SU-DHL-6 (cell line): ENCODE data around the gene RASL11B.

Experiments used
- H2AFZ ChIP-seq: fragments of 200-600 bp; sonication (generic); 2 replicates; pipeline ENCODE4 v1.6.1; 2014; ENCODE audit warnings: low read depth, mild to moderate bottlenecking, moderate library complexity, mixed read lengths, antibody characterized with exemption, low read length; ENCODE audit not compliant: severe bottlenecking
- H3F3A ChIP-seq: fragments of 200-600 bp; shearing (Covaris generic); 2 replicates; pipeline ENCODE4 v1.6.0; 2016; ENCODE audit warnings: antibody characterized with exemption, mild to moderate bottlenecking; ENCODE audit not compliant: insufficient read depth
- H3K27ac ChIP-seq: fragments of 200-600 bp; sonication (generic); 2 replicates; pipeline ENCODE4 v1.5.1; 2016; ENCODE audit warnings: low read depth, mild to moderate bottlenecking, low read length, moderate library complexity, mixed read lengths
- H3K27me3 ChIP-seq: fragments of 200-600 bp; sonication (generic), shearing (Covaris generic); 2 replicates; pipeline ENCODE4 v1.6.0; 2014; ENCODE audit warnings: mild to moderate bottlenecking, low read length
- H3K36me3 ChIP-seq: fragments of 200-600 bp; sonication (generic); 2 replicates; pipeline ENCODE4 v1.6.1; 2014; ENCODE audit warnings: mild to moderate bottlenecking, low read length, mixed read lengths
- H3K4me2 ChIP-seq: fragments of 300-600, 200-600 bp; shearing (Covaris generic), sonication (generic); 2 replicates; pipeline ENCODE4 v1.6.0; 2014; ENCODE audit warnings: low read length, low read depth, mild to moderate bottlenecking; ENCODE audit not compliant: poor library complexity, severe bottlenecking
- H3K4me3 ChIP-seq: fragments of 200-600 bp; sonication (generic); 2 replicates; pipeline ENCODE4 v1.5.1; 2014; ENCODE audit warnings: antibody characterized with exemption, low read length, mild to moderate bottlenecking, mixed read lengths; ENCODE audit not compliant: insufficient read depth, poor library complexity, severe bottlenecking
- H3K79me2 ChIP-seq: fragments of 200-600 bp; sonication (generic); 2 replicates; pipeline ENCODE4 v1.6.1; 2014; ENCODE audit warnings: mild to moderate bottlenecking, low read length, moderate library complexity; ENCODE audit not compliant: insufficient read depth
- H3K9ac ChIP-seq: fragments of 200-600 bp; sonication (generic); 2 replicates; pipeline ENCODE4 v1.7.0; 2014; ENCODE audit warnings: mild to moderate bottlenecking, low read length
- H3K9me2 ChIP-seq: fragments of 200-600 bp; sonication (generic); replicated peaks from 2 replicates; pipeline ENCODE4 v1.6.1; 2014; ENCODE audit warnings: low read length; ENCODE audit not compliant: insufficient read depth
- H3K9me3 ChIP-seq: fragments of 200-600 bp; sonication (generic); 2 replicates; pipeline ENCODE4 v1.6.1; 2014; ENCODE audit warnings: low read length, mixed read lengths; ENCODE audit not compliant: insufficient read depth
- H4K20me1 ChIP-seq: fragments of 200-600 bp; sonication (generic); 2 replicates; pipeline ENCODE4 v1.6.1; 2014; ENCODE audit warnings: low read depth, mild to moderate bottlenecking, antibody characterized with exemption, low read length, moderate library complexity, mixed read lengths
- CTCF ChIP-seq: fragments of 200-600 bp; sonication (generic); IDR thresholded peaks from one replicate; pipeline ENCODE4 v1.5.1; 2017; ENCODE audit warnings: antibody characterized with exemption, mild to moderate bottlenecking, low read length, moderate library complexity; ENCODE audit not compliant: insufficient read depth, poor library complexity, severe bottlenecking
- EZH2phosphoT487 ChIP-seq: fragments of 200-600 bp; sonication (generic), shearing (Covaris generic); conservative IDR thresholded peaks from 2 replicates; pipeline ENCODE4 v1.6.1; 2018; ENCODE audit warnings: mild to moderate bottlenecking, antibody characterized with exemption, low read length, moderate library complexity, mixed read lengths

RASL11B gene

GRCh38 chr4:52890521-52890791 lies 28.3 kb downstream of the RASL11B start:
- no peak overlapping the region for H3K4me2 ChIP-seq
- no peaks in the 10 kb centered on the region for H3K9me3 ChIP-seq
- no peaks in the 10 kb centered on the region for H3K36me3 ChIP-seq
- no peaks in the 10 kb centered on the region for H4K20me1 ChIP-seq
- TF ChIP-seq CTCF (no peak), EZH2phosphoT487 (no peak)
- H3K9me2 ChIP-seq = no peaks in the 10 kb centered on the region
- no peaks in the 10 kb centered on the region for H3F3A ChIP-seq
- H2AFZ ChIP-seq = no peak overlapping the region
- no peaks in the 10 kb centered on the region for H3K79me2 ChIP-seq
- no peak overlapping the region for H3K9ac ChIP-seq
- H3K4me3 ChIP-seq = no peak overlapping the region
- no peak overlapping the region for H3K27ac ChIP-seq
- no peaks in the 10 kb centered on the region for H3K27me3 ChIP-seq

GRCh38 chr4:52891743-52892142 lies 29.6 kb downstream of the RASL11B start:
- no peak overlapping the region for H3K27ac ChIP-seq
- no peaks in the 10 kb centered on the region for H3F3A ChIP-seq
- no peak overlapping the region for H3K4me3 ChIP-seq
- no peaks in the 10 kb centered on the region for H3K9me3 ChIP-seq
- no peaks in the 10 kb centered on the region for H3K9me2 ChIP-seq
- no peak for TF ChIP-seq CTCF
- no peak for TF ChIP-seq EZH2phosphoT487
- H3K36me3 ChIP-seq = no peaks in the 10 kb centered on the region
- no peak overlapping the region for H3K9ac ChIP-seq
- H3K4me2 ChIP-seq = no peak overlapping the region
- no peaks in the 10 kb centered on the region for H3K79me2 ChIP-seq
- no peaks in the 10 kb centered on the region for H4K20me1 ChIP-seq
- H2AFZ ChIP-seq = no peak overlapping the region
- H3K27me3 ChIP-seq = no peaks in the 10 kb centered on the region

- Histone ChIP-seq H4K20me1 (no peaks in the 10 kb centered on the region), H3K36me3 (no peaks in the 10 kb centered on the region), H3F3A (no peaks in the 10 kb centered on the region), H3K27me3 (no peaks in the 10 kb centered on the region), H3K4me2 (no peak overlapping the region), H3K4me3 (no peak overlapping the region), H3K9me2 (no peaks in the 10 kb centered on the region), H3K79me2 (no peaks in the 10 kb centered on the region), H3K27ac (no peak overlapping the region), H2AFZ (no peak overlapping the region), H3K9ac (no peak overlapping the region), H3K9me3 (no peaks in the 10 kb centered on the region)
- TF ChIP-seq EZH2phosphoT487 = no peak
- TF ChIP-seq CTCF = no peak
Observed at GRCh38 chr4:52892880-52893279, 30.8 kb downstream of the RASL11B start.

- Histone ChIP-seq H4K20me1 (no peaks in the 10 kb centered on the region), H3K9me2 (no peaks in the 10 kb centered on the region), H3K79me2 (no peaks in the 10 kb centered on the region), H3K4me3 (no peak overlapping the region), H3F3A (no peaks in the 10 kb centered on the region), H3K27ac (no peak overlapping the region), H2AFZ (no peak overlapping the region), H3K36me3 (no peaks in the 10 kb centered on the region), H3K9me3 (no peaks in the 10 kb centered on the region), H3K27me3 (no peaks in the 10 kb centered on the region), H3K4me2 (no peak overlapping the region), H3K9ac (no peak overlapping the region)
- TF ChIP-seq CTCF (no peak), EZH2phosphoT487 (no peak)
Observed at GRCh38 chr4:52894443-52894842, 32.3 kb downstream of the RASL11B start.
